HG03097 (cell line): ENCODE measurements around the gene PLEKHG3.

Experiments
- ATAC-seq: cut with Tn5 transposase; IDR thresholded peaks from one replicate; pipeline ENCODE4 v1.9.1; 2021; ENCODE audit not compliant: unreplicated experiment, low FRiP score

Gene PLEKHG3

GRCh38 chr14:64762044-64763034, 58.1 kb downstream of the PLEKHG3 start:
- no peak for ATAC-seq

- no peak for ATAC-seq
These were observed 59.0 kb downstream of the PLEKHG3 start for GRCh38 chr14:64763085-64763782.

- ATAC-seq: no peak
These were observed 59.8 kb downstream of the PLEKHG3 start for GRCh38 chr14:64763801-64764621.

- ATAC-seq: no peak
These were observed 60.7 kb downstream of the PLEKHG3 start for GRCh38 chr14:64764641-64765520.

DNA sequence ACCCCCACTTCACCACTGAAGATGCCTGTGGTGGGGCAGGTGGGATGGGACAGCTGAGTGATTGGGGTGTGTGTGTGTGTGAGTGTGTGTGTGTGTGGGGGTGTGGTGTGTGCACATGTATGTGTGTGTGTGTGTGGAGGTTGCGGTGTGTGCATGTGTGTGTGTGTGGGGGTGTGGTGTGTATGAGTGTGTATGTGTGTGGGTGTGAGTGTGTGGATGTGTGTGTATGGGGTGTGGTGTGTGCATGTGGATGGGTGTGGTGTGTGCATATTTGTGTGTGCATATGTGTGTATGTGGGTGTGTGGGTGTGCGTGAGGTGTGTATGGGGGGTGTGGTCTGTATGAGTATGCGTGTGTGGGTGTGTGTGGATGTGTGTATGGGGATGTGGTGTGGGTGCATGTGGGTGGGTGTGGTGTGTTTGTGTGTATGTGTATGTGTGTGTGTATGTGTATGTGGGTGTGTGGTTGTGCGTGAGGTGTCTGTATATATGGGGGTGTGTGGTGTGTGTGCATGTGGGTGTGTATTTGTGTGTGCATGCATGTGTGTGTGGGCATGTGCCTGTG, 61.6 kb downstream of the PLEKHG3 start:
- ATAC-seq: no peak

GRCh38 chr14:64766430-64767151, 62.4 kb downstream of the PLEKHG3 start:
- ATAC-seq: no peak

DNA sequence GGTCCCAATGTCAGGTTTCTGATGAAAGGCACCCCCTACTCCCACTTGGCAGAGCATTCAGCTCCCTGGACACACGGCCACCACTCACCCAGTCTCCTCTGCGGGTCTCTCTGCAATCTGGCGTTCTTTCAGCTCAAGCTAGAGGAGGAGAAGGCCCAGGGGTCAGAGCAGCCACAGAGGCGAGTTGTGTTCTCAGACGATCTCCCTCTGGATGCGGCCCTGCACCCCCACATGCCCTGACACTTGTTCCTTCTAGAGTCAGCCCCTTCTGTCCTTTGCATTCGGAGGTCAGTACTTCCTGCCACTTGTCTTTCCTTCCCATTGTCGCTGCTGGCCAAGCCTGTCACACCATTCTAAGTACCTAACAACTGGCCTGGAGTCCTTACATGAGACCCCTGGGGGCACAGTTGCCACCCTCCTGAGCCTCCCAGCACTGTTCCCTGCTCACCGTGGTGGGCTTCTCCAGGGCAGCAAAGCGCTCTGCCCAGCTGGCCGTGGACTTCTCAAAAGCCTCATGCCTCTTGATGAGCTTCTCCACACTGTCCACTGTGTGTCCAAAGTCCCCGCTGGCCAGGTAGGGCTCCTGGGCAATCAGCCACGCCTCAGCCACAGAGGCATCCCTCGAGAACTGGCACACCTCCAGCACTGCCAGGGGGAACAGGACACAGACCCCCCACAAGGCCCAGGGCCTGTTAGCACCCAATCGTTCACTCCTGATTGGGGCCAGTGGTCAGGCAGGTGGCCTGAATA, 63.2 kb downstream of the PLEKHG3 start:
- ATAC-seq: no peak

DNA sequence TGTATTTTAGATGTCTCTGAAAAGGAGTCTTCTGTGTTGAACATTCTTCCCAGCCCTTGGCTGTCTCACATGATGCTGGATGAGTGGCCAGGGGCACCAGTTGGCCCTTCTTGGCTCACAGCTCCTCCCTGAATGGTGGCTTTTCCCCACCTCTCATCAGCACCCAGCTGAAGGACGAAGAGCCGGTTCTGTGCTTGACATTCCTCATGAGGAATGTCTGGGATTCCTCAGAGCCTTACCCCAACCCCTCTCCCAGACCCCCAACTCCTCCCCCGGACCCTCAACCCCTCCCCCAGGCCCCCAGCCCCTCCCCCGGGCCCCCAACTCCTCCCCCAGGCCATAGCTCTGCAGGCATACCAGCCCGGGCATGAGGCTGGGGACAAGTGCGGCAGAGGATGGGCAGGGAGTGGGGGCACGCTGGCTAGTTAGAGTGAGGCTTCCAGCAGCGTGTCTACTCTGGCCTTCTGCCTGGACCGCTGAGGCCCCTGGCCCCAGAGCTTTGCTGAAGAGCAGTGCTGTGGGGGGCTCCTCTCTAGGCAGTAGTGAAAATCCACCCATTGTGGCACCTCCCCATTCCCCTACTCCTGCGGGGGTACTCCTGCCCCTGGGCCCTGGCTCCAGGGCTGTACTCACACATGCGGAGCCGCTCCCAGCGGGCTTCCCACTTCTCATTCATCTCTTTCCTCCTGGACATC, 64.3 kb downstream of the PLEKHG3 start:
- no peak for ATAC-seq

DNA sequence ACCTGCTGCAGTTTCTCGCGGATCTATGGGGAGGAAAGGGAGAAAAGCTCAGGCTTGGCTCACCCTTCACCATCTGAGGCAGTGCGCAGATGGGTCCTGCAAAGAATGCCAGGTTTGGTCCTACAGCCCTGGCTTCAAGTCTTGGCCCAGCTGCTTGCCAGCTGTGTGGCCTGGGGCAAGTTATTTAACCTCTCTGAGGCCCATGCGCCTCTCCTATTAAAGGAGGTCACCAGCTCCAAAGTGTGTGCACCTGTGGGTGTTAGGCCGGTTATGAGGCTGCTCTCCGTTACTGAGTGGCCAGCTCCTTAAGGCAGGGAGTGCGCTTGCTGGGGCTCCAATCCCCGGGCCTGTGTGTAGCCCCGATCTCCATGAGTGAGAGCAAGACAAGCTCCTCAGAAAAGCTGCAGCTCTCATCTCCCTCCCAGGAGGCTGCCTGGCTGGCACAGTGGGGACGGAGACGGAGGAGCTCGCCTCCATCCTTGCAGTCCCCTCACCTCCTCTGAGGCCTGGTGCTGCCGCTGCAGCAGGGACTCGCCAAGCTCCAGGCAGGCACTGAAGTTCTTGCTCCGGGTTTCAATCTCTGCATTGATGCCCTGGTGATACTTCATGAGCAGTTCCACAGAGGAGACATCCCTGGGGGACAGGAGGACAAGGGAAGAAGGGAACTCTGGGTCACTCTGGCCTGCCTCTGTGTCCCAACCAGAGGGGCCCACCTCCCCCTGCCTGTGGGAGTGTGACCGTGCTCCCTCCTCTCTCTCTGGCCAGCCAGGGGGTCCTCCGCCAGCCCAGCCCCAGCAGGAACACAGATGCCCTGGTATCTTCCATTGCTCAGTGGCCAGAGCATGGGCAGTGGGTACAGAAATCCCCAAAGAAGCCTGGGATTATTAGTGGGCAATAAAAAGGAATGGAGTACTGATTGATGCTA, 65.1 kb downstream of the PLEKHG3 start:
- ATAC-seq: no peak

DNA sequence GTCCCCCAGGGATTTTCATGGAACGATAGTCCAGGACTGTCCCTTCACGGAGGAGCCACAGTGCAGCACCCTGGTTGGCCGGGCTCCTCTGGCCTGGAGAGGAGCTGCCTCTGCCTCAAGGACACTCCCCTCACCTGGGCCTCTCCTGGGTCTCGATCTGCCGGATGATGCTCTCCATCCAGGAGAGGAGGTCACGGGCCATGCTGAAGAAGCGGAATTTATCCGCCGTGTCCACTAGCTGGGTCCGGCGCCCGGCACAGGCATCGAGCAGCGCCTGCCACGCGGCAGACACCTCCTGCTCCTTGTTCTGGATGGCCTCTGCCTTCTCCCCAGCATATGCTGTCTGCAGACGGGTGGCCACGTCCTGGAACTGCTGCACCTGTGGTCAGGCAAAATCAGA, 66.5 kb downstream of the PLEKHG3 start:
- no peak for ATAC-seq

DNA sequence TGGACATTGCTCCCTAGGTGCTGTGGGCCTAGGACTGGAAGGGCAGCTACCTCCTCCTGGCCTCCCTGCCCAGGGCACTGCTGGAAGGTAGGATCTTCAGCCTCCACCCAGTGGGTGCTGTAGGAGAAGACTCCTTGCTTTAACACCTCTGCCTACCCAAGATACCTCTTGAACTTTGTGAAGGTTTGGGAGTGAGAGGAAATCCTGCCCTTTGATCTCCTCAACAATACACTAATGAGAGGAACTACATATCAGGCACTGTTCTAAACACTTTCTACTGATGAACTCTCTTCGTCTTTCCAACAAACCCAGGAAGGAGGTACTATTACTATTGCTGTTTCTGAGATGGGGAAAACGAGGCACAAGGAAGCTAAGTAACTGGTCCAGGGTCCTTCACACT, 66.9 kb downstream of the PLEKHG3 start:
- no peak for ATAC-seq

DNA sequence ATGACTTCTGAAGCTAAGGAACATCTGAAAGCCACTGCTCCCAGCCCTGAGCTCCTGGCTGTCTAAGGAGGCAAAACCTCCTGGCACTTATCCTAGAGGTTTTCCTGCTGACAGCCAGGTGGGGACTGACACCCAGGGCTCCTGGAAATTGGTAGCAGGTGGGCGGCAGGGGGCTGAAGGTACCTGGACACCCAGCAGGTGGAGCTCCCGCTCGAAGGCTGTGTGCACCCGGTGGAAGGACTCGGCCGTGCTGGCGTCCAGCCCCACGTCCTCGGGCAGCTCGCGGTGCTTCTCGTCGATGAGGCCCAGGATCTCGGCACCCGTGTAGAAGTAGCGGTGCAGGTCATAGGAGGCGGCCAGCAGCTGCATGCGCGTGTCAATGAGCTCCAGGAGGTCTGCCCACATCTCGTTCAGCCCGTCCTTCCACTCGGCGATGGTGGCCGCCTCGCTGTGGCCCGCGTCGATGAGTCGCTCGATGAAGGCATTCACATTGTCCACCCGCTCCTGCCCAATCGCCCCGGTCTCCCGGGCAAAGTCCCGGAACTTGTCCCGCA, 68.2 kb downstream of the PLEKHG3 start:
- no peak for ATAC-seq

DNA sequence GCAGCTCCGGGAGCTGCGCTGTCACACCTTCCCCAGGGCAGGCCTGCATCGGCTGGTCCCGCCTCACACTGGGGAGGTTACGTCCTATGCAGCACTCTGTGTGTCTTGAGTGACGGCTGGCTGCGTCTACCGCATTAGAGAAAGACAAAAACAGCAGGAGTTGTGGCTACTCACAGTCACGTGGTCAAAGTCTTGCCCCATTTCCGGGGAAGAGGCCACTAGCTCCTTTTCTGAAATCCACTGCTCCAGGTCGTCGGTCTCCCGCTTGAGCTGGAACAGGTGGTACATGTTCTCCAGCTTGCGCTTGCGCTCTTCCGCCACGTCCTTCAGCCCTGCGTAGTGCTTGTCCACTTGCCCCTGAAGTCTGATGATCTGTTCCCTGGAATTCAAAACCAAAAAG, 68.8 kb downstream of the PLEKHG3 start:
- no peak for ATAC-seq

DNA sequence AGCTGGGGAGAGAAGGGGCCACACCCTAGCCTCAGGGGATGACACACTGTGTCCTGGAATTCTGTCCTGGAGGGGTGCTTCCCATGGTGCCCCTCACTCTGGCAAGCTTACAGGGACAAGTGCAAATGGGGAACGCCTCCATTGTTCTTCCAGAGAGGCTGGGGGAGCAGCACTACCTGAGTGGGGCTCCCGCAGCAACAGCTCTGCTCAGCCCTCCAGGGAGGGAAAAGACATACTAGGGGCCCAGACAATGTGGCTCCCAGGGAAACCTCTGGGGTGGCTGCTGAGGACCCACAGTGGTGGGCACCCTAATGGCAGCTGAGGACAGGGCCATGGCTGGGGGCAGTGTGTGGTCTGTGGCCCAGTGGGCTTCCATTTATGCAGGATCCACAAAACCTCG, 69.4 kb downstream of the PLEKHG3 start:
- no peak for ATAC-seq

DNA sequence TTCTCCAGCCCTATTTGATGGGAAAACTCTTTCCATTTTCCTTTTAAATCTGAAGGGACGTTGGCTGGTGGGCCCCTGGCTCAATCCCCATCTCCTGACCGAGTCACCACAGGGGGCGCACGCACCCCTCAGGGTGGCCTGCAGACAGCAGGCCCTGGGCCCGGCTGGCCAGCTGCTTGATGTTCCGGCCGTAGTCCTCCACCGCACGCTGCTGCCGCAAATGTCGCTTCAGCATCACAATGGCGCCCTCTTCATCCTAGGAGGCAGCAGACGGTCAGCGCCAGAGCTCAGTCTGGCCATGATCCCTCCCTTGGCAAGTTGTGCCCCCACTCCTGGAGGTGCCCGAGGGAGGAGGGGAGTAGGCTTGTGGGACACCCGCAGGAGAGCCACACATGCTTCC, 70.0 kb downstream of the PLEKHG3 start:
- ATAC-seq: no peak

DNA sequence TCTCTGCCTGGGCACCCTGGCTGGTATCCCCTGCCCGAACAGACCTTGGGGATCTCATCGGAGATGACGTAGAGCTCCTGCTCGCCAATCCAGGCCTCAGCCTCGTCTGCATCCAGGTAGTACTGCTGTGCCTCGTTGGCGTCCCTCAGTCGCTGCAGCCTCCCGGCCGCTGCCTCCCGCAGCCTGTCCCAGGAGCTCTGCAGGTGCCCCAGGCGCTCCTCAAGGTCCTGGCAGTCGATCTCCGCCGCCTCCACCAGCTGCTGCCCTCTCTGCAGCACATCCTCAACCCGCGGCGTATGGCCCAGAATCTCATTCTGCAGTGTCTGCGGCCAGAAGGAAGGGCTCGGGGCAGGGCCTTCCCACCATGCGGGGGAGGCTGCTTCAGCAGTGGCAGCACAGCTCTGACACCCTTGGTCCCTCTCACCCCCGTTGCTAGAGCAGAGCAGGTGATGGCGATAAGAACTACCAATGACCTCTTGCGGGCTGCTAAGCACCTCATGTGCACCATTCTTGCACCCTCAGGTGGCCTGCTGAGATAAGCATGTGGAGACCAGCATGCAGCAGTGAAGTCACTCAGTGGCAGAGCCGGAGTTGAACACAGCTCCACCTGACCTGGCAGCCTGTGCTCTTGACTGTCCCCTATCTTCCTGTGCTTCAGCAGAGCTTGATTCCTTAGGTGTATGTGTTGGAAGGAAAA, 71.0 kb downstream of the PLEKHG3 start:
- ATAC-seq: no peak
